Measurements from ENCODE around the gene RET.
"Not testable (repeated sequence)": the region's sequence is repeated elsewhere in the genome, so short reads cannot be mapped to it uniquely, and the experiment has no call there.

The RET gene

DNA sequence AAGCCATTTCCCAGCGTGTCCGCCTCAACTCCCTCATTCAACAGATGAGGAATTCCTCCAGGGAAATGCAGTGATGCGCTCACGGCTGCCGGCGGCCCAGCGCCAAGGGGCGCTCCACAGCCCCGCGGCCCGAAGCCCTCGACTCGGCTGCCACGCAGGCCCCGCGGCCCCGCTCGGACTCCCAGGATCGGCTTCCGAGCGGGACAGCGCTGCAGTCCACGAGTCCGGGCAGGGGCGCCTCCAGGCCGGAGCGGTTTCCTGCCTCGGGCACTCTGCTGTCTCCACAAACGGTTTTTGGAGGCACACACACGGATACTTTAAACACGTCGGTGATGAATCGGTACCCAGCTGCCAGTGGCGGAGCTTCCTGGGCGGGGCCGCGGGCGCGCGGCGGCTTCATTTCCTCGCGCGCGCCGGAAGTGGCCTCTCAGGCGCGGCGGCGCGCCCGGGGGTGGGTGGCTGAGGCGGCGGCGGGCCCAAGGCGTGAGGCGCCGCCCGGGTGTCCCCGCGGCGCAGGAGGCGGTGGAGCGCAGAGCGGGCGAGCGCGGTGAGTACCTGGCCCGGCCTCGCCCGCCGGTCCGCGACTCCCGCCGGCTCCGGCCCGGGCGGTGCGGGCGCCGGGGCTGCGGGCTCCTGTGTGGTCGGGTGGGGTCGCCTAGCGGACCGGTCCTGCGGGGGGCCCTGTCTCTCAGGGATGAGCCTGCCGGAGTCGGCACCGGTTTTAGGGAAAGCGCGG is 61.3 kb downstream of the RET start, which contains the start of gene CSGALNACT2:
TSS of gene CSGALNACT2 (plus strand) at position 425 of the 736 bp plus-strand sequence. CDS start 16,705 bp downstream, outside the sequence.
- peak; percentile 85 for DNase-seq

DNA sequence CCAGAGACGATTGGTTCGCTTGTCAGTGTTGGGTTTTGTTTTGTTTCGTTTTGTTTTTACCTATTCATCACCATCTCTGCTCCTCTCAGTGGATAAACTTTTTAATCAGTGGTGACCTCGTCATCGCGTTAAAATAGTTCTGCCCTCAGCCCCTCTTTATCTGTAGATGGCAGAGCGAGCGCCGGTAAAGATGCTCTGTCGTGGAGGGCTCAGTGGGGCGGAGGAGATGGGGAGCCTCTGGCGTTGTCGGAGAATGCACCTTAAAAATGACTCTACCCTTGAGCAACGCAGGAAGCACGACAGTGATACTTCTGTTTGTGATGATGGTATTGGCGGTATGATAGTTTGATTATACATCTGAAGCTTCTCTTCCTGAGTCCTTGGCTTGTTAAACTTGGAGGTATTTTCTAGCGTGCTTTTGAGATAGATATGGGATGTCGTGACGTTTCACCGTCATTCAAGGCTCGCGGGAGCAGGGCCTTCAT is 61.9 kb downstream of the RET start:
- peak; percentile 33 for DNase-seq

DNA sequence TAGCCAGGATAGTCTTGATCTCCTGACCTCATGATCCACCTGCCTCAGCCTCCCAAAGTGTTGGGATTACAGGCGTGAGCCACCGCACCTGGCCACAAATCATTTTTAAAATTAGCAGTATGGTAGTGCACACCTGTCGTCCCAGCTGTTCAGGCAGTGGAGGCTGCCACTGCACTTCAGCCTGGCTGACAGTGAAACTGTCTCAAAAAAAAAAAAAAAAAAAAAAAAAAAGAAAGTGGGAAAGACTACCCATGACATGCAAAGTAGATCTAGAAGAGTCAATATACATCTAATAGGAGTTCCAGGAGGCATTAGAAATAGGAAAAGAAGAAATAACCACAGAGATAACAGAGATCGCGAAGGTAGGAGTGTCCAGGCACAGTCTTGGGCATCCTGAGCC is 64.6 kb downstream of the RET start:
- no peak for DNase-seq

DNA sequence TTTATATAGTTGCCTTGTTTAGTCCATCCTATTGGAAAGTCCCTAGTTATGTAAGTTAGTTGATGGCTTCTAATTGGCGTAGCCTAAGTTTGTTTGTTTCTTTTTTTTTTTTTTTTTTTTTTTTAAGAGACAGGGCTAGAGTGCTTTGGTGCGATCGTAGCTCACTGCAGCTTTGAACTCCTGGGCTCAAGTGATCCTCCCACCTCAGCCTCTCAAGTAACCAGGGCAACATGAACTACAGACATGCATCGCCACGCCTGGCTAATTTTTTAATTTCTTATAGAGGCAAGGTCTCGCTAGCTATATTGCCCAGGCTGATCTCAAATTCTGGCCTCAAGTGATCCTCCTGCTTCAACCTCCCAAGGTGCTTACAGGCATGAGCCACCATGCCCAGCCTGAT is 68.4 kb downstream of the RET start:
- DNase-seq: no peak

DNA sequence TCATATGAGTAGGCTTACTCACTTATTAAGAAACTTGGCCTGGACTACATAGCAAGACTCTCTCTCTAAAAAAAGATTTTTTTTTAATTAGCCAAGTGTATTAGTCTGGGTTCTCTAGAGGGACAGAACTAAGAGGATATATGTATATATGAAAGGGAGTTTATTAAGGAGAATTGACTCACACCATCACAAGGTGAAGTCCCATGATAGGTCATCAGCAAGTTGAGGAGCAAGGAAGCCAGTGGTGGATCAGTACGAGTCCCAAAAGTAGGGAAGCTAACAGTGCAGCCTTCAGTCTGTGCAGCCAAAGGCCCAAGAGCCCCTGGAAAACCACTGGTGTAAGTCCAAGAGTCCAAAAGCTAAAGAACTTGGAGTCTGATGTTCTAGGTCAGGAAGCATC is 69.1 kb downstream of the RET start:
- not testable (repeated sequence) for DNase-seq

DNA sequence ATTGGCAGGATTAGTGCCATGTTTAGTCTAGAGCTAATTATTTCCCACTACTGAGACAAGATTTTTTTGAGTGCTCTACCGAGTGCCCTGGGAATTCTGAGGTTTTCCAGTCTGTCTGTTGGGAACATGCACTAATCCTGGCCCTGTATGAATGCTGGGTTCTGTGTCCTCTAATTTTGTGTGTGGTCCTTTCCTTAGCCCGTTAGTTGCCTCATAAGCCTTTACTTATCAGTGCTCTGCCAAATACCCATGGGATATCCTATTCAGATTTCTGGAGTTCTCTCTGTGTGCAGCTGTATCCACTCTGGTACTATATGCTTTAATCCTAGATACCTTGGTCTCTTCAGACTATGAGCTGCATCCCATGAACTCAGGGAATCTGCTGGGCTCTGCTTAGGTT is 74.5 kb downstream of the RET start:
- no peak for DNase-seq

DNA sequence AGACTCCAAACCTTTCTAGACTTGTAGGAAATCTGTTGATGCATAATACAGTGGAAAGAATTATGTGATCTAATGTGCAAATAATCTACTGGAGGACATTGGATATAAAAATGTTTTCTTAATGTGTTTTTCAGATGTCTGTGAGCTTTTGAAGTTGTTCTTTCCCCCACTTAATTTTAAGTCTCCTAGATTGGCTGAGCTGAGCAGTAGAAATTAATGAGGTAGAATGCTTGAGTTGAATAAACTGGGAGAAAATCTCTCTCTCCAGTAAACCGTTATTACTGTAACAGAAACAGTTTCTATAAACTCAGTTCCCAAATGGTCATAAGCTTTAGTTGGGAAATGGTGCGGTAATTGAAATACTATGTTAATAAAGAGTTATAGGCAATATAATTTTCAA is 77.0 kb downstream of the RET start:
- DNase-seq: no peak

DNA sequence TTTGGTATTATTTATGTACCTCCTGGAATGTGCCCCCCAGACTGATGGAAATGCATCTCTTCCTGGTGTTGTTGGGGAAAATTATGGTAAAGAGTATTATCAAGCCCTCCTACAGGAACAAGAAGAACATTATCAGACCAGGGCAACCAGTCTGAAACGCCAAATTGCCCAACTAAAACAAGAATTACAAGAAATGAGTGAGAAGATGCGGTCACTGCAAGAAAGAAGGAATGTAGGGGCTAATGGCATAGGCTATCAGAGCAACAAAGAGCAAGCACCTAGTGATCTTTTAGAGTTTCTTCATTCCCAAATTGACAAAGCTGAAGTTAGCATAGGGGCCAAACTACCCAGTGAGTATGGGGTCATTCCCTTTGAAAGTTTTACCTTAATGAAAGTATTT is 78.4 kb downstream of the RET start:
- DNase-seq: no peak

DNA sequence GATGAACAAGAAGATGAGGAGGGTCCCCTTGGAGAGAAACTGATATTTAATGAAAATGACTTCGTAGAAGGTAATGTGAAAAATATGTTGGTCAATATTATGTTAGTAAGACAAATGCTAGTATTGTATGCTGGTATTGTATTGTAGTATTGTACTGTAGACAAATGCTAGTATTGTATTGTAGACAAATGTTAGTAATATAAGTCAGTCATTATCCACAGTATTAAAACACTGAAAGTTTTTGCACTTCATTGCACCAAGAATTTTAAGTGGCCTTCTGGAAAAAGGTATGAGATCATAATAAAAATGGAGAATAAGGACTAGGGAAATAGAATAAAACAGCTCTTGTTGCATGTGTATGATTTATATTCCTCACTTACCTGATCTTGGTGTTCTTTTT is 78.9 kb downstream of the RET start:
- DNase-seq: no peak

DNA sequence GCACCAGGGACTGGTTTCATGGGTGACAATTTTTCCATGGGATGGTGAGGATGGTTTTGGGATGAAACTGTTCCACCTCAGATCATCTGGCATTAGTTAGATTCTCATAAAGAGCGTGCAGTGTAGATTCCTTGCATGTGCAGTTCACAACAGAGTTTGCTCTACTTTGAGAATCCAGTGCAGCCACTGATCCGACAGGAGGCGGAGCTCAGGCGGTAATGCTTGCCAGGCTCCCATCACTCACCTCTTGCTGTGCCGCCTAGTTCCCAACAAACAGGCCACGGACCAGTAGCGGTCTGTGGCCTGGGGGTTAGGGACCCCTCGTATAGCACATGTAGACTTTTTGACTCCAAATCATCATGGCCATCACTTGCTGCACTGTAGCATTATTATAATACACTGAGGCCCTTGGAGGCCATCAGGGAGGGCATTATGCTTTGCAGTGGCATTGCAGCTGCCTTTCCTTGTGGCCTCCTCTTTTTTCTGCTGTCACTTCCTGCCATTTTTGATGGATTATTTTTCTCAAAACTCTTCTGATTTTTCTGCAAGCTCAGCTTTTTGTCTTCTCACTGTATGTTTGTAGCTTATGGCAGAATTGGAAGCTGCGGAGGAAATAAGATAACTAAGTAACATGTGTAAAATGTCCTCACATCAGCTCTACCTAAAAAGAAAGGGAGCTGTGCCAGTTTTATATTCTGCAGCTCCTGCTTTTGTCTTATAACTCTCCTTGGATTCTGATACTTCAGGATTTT is 79.9 kb downstream of the RET start:
- DNase-seq: no peak

DNA sequence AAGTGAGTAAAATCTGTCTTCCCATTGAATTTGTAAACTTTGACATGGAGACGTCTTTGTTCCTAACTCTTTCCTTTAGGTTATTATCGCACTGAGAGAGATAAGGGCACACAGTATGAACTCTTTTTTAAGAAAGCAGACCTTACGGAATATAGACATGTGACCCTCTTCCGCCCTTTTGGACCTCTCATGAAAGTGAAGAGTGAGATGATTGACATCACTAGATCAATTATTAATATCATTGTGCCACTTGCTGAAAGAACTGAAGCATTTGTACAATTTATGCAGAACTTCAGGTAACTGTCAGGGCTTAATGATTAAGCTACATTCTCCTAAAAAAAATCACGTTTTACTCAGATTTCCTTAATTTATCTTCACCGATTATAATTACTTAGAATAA is 81.8 kb downstream of the RET start:
- no peak for DNase-seq

DNA sequence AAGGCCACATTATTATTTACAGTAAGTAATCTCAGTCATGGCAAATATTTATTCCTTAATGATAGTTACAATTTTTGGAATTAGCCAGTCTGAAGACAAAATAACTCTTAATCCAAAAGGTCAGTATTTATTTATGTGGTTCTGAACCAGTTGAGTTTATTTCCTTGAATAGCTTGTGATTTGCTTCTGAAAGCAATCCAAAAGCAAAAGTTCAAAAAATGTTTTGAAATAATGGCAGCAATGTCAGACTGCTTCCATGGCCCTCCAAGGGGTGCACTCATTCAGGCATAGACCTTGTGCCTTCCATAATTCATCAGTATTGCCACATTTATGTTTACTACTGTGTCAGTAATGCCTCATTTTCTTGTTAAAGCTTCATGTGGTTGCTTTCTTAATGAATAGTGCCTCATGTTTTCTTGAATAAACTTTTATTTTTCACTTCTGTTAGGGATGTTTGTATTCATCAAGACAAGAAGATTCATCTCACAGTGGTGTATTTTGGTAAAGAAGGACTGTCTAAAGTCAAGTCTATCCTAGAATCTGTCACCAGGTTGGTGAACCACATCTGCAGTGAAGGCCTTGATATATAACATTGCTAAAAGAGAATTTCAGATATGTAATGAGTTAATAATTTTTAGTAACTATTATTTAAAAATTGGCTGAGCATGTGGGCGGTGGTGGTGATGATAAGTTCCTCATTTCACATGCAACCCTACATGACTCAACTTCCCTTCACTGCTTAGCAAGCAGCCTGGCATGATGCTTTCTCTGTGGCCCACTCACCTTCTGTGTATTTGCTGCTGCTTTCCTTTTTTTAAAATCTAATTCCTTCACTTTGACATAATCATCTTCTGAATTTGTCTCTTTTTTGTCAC is 83.4 kb downstream of the RET start:
- DNase-seq: no peak

DNA sequence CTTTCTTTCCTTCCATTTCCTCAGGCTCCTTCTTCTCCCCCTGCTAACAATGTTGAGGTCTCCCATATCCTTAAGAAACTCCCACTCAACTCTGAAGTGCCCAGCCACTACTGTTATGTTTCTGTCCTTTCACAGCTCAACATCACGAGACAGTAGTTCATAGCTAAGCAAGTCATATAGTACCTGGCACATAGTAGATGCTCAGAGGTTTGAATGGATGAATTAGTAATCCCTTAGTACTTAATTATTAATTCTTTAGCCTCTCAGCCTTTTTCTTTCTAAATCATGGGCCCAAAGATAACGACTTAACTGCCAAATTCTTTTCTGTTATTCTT is 84.0 kb downstream of the RET start:
- no peak for DNase-seq

DNA sequence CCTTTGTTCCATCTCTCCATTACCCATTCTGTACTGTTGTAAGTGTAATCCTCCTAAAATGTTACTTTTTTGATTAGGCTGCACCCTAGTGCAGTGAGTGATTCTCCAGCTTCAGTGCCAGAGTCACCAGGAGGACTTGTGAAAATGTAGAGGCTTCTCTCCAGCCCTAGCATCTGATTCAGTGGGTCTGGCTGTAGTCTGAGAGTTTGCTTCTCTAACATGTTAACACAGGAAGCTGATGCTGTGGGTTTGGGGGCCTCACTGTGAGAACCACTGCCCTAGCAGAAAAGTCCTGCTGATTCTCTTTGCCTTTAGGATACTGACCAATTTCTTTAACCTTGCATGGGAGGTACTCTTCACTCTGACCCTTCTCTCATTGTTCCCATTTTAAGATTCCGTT is 85.7 kb downstream of the RET start:
- no peak for DNase-seq

DNA sequence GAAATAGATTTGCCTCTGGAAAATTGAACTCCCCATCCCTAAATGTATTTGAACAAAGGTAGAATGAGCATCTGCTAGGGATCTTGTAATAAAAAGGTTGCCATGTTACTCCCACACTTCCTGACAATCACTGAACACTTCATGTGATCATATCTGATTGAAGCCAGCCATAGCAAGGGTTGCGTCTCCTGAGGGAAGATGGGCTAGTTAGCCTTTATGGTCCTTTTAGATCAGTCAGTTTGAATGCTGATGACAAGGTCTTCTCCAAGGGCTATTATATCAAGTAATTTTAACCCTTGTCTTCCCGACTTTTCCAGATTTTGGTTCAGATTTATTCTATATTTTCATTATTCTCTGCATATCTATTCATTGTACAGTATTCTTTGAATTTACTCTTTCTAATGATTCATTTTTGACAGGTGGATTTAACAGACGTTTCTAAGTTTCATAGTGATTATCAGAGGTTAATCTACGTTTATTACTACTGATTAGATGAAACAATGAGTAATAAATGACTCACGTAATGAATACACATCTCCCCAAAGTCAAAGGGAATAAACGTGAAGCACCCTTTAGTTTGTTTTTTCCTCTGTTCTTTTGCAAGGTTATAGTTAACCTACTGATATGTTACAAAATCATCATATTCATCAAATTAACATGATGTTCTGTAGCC is 89.5 kb downstream of the RET start:
- peak; percentile 15 for DNase-seq

DNA sequence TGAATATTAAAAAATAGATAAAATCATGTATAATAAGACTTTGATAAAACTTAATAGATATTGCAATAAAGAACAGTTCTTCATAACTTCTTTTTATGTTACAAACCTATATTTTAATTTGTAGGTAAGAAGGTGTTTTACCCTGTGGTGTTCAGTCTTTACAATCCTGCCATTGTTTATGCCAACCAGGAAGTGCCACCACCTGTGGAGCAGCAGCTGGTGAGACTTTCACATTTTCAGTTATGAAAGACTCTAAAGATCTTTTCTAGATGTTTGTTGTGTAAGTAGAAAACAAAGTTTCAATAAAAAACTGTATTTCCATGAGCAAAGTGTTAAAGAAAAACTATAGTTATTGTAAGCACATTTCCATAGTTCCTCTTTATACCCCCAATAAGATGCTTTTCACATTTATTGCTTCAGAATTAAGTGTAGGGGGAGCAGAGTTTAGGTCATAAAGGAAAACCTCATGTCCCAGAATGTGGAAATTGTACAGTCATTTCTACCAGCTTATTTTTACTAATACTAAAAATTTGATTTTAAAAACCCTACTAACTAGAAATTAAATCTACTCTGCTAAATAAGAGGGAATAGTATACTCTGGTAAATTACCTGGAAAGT is 90.1 kb downstream of the RET start:
- DNase-seq: peak; percentile 69

DNA sequence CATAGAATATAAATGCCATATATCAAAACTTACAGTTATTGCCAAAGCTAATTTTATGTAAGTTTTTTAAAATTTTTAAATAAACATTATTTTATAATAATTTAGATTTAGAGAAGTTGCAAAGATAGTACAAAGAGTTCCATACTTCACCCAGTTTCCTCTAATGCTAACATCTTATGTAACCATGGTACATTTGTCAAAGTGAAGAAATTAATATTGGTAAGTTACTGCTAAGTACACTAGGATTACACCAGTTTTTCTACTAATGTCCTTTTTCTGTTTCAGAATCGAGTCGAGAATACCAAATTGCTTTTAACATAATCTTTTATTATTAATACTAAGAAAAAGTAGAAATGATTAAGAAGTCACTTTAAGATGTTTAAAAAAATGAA is 90.6 kb downstream of the RET start:
- no peak for DNase-seq

DNA sequence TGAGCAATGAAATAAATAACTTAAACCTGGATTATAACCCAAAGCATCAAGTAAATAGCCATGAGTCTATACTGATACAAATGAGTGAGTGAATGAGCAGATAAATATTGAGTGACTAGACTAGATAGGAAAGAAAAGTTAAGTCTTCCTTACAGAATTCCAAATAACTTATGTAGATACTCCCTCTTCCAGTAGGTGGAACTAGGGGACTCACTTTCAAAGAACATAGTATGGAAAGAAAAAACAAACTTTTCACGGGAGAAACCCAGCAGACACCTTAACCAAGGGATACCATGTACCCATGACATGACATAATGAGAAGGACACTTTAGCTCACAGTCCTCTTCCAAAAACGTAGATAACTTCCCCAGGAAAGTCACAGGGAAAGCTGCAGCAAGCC is 93.6 kb downstream of the RET start:
- DNase-seq: no peak

DNA sequence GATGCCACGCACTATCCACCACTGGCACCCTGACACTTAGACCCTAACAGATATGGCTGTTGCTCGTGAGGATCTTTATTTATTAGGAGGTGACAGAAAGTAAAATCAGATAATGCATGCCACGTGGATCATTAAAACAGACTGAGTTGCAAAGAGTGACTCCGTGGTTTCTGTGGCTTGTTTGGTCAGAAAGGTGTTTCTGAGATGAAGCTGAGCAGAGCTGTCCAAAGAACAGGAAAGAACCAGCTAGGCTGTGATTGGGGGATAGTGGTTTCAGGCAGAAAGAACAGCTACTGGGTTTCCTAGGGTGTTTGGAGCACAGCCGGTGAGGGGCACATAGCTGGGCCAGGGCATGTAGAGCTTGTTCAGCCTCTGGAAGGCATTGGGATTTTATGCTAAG is 95.8 kb downstream of the RET start:
- no peak for DNase-seq

DNA sequence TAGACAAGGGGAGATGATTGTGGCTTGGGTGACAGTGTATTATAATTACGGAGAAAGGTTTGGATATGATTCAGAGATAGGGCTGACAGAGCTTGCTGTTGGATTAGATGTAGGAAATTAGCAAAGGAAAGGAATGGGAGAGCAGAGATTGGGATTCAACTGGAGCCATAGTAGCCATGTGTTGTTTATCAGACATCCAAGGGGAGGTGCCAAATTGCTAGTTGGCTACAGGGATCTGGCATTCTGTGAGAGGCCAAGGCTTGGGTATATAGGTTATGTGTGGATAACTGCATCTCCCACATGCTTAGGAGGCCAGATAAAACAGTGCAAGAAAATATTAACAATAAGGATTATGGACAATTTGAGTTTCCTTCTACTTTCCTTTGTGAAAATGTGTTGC is 96.3 kb downstream of the RET start:
- no peak for DNase-seq

DNA sequence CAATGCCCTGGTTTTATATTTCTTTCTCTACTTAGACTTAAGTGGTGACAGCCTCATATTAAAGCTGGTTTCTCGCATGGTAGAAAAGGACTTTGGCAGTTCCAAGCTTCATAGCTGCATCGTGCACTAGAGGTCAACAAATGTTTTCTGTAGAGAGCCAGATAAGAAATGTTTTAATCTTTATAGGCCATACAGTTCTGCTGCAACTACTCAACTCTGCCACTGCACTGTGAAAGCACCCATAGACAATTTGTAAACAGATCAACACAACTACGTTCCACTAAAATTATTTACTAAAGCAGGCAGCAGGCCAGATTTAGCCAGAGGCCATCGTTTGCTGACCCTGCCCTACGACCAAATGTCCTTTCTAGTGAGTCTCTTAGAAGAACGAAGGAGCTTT is 98.1 kb downstream of the RET start:
- no peak for DNase-seq

DNA sequence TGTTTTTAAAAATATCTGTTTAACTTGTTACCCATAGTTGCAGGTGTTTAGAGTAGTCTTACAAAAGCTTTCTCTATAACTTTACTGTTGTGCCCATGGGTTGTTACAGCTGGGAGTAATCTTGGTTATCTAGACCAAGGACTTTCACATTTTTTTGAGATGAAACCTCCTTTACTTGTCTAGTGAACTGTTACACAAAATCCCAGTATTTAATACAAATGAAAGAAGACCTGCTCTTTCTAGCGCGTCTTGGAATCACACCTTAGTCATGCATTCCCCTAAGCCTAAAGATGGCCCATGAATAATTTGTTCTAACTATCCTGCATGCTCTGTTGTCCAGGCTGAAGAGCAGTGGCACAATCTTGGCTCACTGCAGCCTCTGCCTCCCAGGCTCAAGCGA is 99.4 kb downstream of the RET start:
- DNase-seq: no peak

DNA sequence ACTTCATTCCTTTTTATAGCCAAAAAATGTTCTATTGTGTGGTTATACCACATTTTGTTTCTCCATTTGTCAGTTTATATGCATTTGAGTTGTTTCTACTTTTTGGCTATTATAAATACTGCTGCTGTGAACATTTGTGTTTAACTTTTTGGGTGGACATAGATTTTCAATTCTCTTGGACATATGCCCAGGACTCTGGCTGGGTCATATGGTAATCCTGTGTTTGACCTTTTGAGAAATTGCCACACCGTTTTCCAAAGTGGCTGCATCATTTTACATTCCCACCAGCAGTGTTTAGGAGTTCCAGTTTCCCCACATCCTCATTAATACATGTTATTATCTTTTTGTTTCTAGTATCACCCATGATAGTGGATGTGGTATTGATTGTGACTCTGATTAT is 100.7 kb downstream of the RET start:
- DNase-seq: no peak

Data from NCI-H146 (cell line).